Cardiac muscle cell (in vitro differentiated cells and primary cell): Measurements from ENCODE around the gene SMYD2. TPM values are rescaled to one million over a fixed set of nuclear protein-coding genes. Genes with fewer than 3 reads are reported as not detected.

Experiments
- DNase-seq, 2 donors: peaks; one replicate each; pipeline versions ENCODE4 v3.0.0 to v3.0.0-alpha.2; 2010 to 2017; ENCODE audit warnings: low read depth in 1 of 2, low spot score in 1 of 2
- H3K27ac ChIP-seq: fragments of 200-600 bp; sonication (generic); 2 replicates; pipeline ENCODE4 v1.5.1; 2016
- H3K27me3 ChIP-seq: fragments of 200-600 bp; sonication (generic); 2 replicates; pipeline ENCODE4 v1.6.0; 2016; ENCODE audit warnings: control low read depth
- H3K36me3 ChIP-seq: fragments of 200-600 bp; sonication (generic); 2 replicates; pipeline ENCODE4 v1.5.1; 2016; ENCODE audit warnings: control low read depth
- H3K4me1 ChIP-seq: fragments of 200-600 bp; sonication (generic); 2 replicates; pipeline ENCODE4 v1.8.1; 2017; ENCODE audit warnings: low read depth, mild to moderate bottlenecking, mixed run types
- H3K4me3 ChIP-seq: fragments of 200-600 bp; sonication (generic); 2 replicates; pipeline ENCODE4 v1.5.1; 2016; ENCODE audit warnings: mild to moderate bottlenecking
- H3K9me3 ChIP-seq: fragments of 200-600 bp; sonication (generic); 2 replicates; pipeline ENCODE4 v1.5.1; 2017; ENCODE audit warnings: low read depth, mild to moderate bottlenecking, control low read depth
- polyA plus RNA-seq: library from polyadenylated mRNA; unstranded; fragments of >200 nt; fragmentation: Nextera tagmentation; extraction: Ambion mirVana; gene quantifications from 2 replicates; pipeline ENCODE4 v1.2.1, GENCODE V29; 2016
- total RNA-seq: library from RNA; depleted of rRNA; stranded (reverse); fragments of >200 nt; gene quantifications from 2 replicates; pipeline ENCODE4 v1.2.3, GENCODE V29; 2016
- TF ChIP-seq, protein P1 (sequence below): IDR thresholded peaks from 2 replicates; pipeline ENCODE4 v1.5.1; 2012; ENCODE audit warnings: low read depth, mild to moderate bottlenecking, low read length

SMYD2 gene
- total and polyA plus RNA-seq, 2 experiments from 2014 or later = 41.8 to 65.7 TPM

- Histone ChIP-seq H3K4me3 (peak overlapping the region; percentile 98), H3K36me3 (no peaks in the 10 kb centered on the region), H3K9me3 (no peaks in the 10 kb centered on the region), H3K4me1 (peaks cover 12% of the 10 kb centered on the region), H3K27me3 (no peaks in the 10 kb centered on the region), H3K27ac (peak overlapping the region; percentile 99)
- DNase-seq = peak; percentile 13 to 76
- TF ChIP-seq, protein P1, sequence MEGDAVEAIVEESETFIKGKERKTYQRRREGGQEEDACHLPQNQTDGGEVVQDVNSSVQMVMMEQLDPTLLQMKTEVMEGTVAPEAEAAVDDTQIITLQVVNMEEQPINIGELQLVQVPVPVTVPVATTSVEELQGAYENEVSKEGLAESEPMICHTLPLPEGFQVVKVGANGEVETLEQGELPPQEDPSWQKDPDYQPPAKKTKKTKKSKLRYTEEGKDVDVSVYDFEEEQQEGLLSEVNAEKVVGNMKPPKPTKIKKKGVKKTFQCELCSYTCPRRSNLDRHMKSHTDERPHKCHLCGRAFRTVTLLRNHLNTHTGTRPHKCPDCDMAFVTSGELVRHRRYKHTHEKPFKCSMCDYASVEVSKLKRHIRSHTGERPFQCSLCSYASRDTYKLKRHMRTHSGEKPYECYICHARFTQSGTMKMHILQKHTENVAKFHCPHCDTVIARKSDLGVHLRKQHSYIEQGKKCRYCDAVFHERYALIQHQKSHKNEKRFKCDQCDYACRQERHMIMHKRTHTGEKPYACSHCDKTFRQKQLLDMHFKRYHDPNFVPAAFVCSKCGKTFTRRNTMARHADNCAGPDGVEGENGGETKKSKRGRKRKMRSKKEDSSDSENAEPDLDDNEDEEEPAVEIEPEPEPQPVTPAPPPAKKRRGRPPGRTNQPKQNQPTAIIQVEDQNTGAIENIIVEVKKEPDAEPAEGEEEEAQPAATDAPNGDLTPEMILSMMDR = no peak
Measured at GRCh38 chr1:214281720-214282629, 1.0 kb downstream of the SMYD2 start.

- Histone ChIP-seq H3K36me3 (no peaks in the 10 kb centered on the region), H3K9me3 (no peaks in the 10 kb centered on the region), H3K4me3 (no peak overlapping the region), H3K27me3 (no peaks in the 10 kb centered on the region), H3K27ac (no peak overlapping the region), H3K4me1 (peaks cover 4% of the 10 kb centered on the region)
- no peak for DNase-seq
- TF ChIP-seq, protein P1 = no peak
Measured at GRCh38 chr1:214282630-214283242, 1.8 kb downstream of the SMYD2 start.

DNA sequence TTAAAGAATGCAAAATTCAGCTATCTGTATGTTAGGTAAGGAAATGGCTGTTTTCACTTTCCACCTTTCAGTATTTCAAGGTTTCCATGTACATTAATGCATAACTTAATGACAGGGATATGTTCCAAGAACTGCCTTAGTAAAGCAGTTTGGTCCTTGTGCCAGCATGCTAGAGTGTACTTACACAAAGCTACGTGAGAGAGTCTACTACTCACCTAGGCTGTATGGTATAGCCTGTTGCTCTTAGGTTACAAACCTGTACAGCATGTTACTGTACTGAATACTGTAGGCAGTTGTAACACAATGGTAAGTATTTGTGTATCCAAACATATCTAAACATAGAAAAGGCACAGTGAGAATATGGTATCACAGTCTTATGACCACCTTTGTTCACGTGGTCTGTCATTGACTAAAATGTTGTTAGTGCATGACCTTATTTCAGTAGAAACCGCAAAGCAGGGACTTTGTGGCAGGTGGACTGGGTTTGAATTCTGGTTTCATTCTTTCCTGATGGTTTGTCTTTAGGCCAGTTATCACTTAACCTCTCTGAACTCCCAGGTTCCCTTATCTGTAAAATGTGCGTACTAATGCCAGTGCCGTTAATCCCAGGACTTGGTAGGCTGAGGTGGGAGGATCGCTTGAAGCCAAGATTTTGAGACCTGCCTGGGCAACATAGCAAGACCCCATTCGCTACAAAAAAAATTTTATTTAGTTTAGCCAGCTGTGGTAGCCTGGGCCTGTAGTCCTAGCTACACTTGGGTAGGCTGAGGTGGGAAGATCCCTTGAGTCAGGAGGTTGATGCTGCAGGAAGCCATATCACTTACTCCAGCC, 4.9 kb downstream of the SMYD2 start:
- Histone ChIP-seq H3K4me1 (no peaks in the 10 kb centered on the region), H3K9me3 (no peaks in the 10 kb centered on the region), H3K27me3 (no peaks in the 10 kb centered on the region), H3K36me3 (no peaks in the 10 kb centered on the region), H3K4me3 (no peak overlapping the region), H3K27ac (no peak overlapping the region)
- TF ChIP-seq, protein P1 = no peak
- no peak for DNase-seq

DNA sequence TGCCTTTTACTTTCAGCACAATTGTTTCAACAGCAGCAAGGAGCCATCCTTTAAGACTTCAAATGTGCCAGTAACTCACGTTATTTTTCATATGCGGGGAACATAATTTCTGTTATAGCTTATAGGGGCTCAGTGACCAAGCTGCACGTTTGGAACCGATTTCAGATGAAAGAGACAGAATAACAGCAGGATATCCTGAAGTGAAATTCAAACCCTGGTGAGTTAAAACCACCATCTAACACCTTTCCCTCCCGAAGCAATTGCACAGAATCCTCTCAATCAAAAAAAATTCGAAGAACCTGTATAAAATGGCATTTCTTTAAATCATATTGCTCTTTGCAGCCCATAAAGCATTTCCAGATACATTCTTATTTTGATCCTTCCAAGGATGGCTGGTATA, 6.9 kb downstream of the SMYD2 start:
- Histone ChIP-seq H3K4me1 (no peaks in the 10 kb centered on the region), H3K9me3 (no peaks in the 10 kb centered on the region), H3K27ac (no peak overlapping the region), H3K27me3 (no peaks in the 10 kb centered on the region), H3K4me3 (no peak overlapping the region), H3K36me3 (no peaks in the 10 kb centered on the region)
- no peak for DNase-seq
- TF ChIP-seq, protein P1 = no peak

- Histone ChIP-seq H3K27me3 (no peaks in the 10 kb centered on the region), H3K4me3 (no peak overlapping the region), H3K9me3 (no peaks in the 10 kb centered on the region), H3K36me3 (no peaks in the 10 kb centered on the region), H3K4me1 (peaks cover 2% of the 10 kb centered on the region), H3K27ac (no peak overlapping the region)
- TF ChIP-seq, protein P1 = no peak
- DNase-seq = no peak
Measured at GRCh38 chr1:214289574-214290272, 8.8 kb downstream of the SMYD2 start.
